Stimulated activated CD8-positive, alpha-beta memory T cell treated with anti-CD3 and anti-CD28 coated beads, Interleukin-4, amount 100 ng/mL, for 4 hours (primary cell): ENCODE results near the gene NPEPL1.
"Not testable (repeated sequence)": the region's sequence is repeated elsewhere in the genome, so short reads cannot be mapped to it uniquely, and the experiment has no call there.

ENCODE experiments used
- DNase-seq, 2 donors: peaks; one replicate each; pipeline ENCODE4 v3.0.0-alpha.2; 2020; ENCODE audit warnings: low read depth in 2 of 2, low spot score in 1 of 2

The NPEPL1 gene

GRCh38 chr20:58755766-58756449 lies 63.3 kb downstream of the NPEPL1 start:
- no peak for DNase-seq

GRCh38 chr20:58756450-58756775 lies 63.8 kb downstream of the NPEPL1 start:
- no peak for DNase-seq

GRCh38 chr20:58757647-58758046 lies 65.0 kb downstream of the NPEPL1 start:
- not testable (repeated sequence) for DNase-seq

GRCh38 chr20:58759947-58760346 lies 67.3 kb downstream of the NPEPL1 start:
- DNase-seq = no peak

GRCh38 chr20:58760856-58761255 lies 68.3 kb downstream of the NPEPL1 start:
- no peak for DNase-seq

GRCh38 chr20:58762120-58762519 lies 69.5 kb downstream of the NPEPL1 start:
- no peak for DNase-seq

- DNase-seq = no peak
These were observed 70.5 kb downstream of the NPEPL1 start for GRCh38 chr20:58763076-58763475.
